Keratinocyte (primary cell): ENCODE results near the gene PCDHGC5. TPM values are rescaled to one million over a fixed set of nuclear protein-coding genes. Genes with fewer than 3 reads are reported as not detected.

Source experiments
- DNase-seq: peaks from one replicate; pipeline ENCODE4 v3.0.0-alpha.2; 2011; ENCODE audit warnings: low read depth, missing footprints, low spot score
- FAIRE-seq: peaks from 2 replicates; lab custom pipeline; 2011; peaks lifted over from hg19 to GRCh38; lab: Jason Lieb, UNC
- H2AFZ ChIP-seq: 2 replicates; pipeline ENCODE4 v1.6.0; 2012; ENCODE audit warnings: low read length, control low read depth, inconsistent platforms; ENCODE audit not compliant: control insufficient read depth
- H3K27ac ChIP-seq: 2 replicates; pipeline ENCODE4 v1.5.1; 2011; ENCODE audit warnings: low read length; ENCODE audit not compliant: control insufficient read depth, insufficient read depth
- H3K27me3 ChIP-seq: 3 replicates; pipeline ENCODE4 v1.6.0; 2011; ENCODE audit warnings: low read length; ENCODE audit not compliant: control insufficient read depth, insufficient read depth; ENCODE audit errors: extremely low read depth
- H3K36me3 ChIP-seq, 2 experiments: 2 replicates in 1 of 2; 3 replicates in 1 of 2; pipeline ENCODE4 v1.5.1; 2011; ENCODE audit warnings: low read length in 2 of 2, mild to moderate bottlenecking in 1 of 2; ENCODE audit not compliant: control insufficient read depth in 2 of 2, insufficient read depth in 2 of 2; ENCODE audit errors: extremely low read depth in 1 of 2
- H3K4me1 ChIP-seq: 3 replicates; pipeline ENCODE4 v1.5.1; 2011; ENCODE audit warnings: low read length; ENCODE audit not compliant: control insufficient read depth, insufficient read depth; ENCODE audit errors: extremely low read depth
- H3K4me2 ChIP-seq: 3 replicates; pipeline ENCODE4 v1.6.0; 2011; ENCODE audit warnings: low read depth, low read length; ENCODE audit not compliant: control insufficient read depth, insufficient read depth; ENCODE audit errors: extremely low read depth
- H3K4me3 ChIP-seq, 3 experiments: fragments of 200-600 bp in 1 of 3; sonication (generic) in 1 of 3; 2 replicates in 2 of 3; 3 replicates in 1 of 3; pipeline ENCODE4 v1.5.1; 2011 to 2016; ENCODE audit warnings: low read length in 3 of 3, mild to moderate bottlenecking in 3 of 3, control low read depth in 2 of 3, inconsistent platforms in 1 of 3, low read depth in 1 of 3, mixed read lengths in 1 of 3, mixed run types in 1 of 3, moderate library complexity in 1 of 3; ENCODE audit not compliant: control insufficient read depth in 2 of 3, insufficient read depth in 2 of 3; ENCODE audit errors: extremely low read depth in 1 of 3
- H3K79me2 ChIP-seq: 2 replicates; pipeline ENCODE4 v1.6.0; 2012; ENCODE audit warnings: low read length; ENCODE audit not compliant: control insufficient read depth, insufficient read depth
- H3K9ac ChIP-seq: 3 replicates; pipeline ENCODE4 v1.6.0; 2011; ENCODE audit warnings: low read length; ENCODE audit not compliant: control insufficient read depth, insufficient read depth; ENCODE audit errors: extremely low read depth
- H3K9me1 ChIP-seq: 3 replicates; pipeline ENCODE4 v1.6.0; 2011; ENCODE audit warnings: low read length; ENCODE audit not compliant: control insufficient read depth, insufficient read depth; ENCODE audit errors: extremely low read depth
- H3K9me3 ChIP-seq: 2 replicates; pipeline ENCODE4 v1.5.1; 2012; ENCODE audit warnings: low read depth, low read length; ENCODE audit not compliant: control insufficient read depth
- H4K20me1 ChIP-seq: 3 replicates; pipeline ENCODE4 v1.6.0; 2011; ENCODE audit warnings: low read length; ENCODE audit not compliant: control insufficient read depth, insufficient read depth; ENCODE audit errors: extremely low read depth
- EZH2 ChIP-seq: IDR thresholded peaks from one replicate; pipeline ENCODE4 v1.6.1; 2012; ENCODE audit warnings: inconsistent platforms, mild to moderate bottlenecking, low read length, moderate library complexity
- dilution Hi-C: fragments of 300-500 bp; cut with MboI; formaldehyde crosslinking; loops from one replicate; pipeline ENCODE4 v1.7.0; 2020; ENCODE audit warnings: low sequenced_read_pairs; ENCODE audit not compliant: extremely low pct_ligation_motif_present
- polyA plus RNA-seq, 5 experiments: library from polyadenylated mRNA; depleted of rRNA in 3 of 5; stranded (reverse) in 3 of 5; stranded (forward) in 1 of 5; unstranded in 1 of 5; fragments of >200 nt; gene quantifications; 1 replicate in 1 of 5; 2 replicates in 3 of 5; 3 replicates in 1 of 5; pipeline versions ENCODE4 v1.2.1 to v1.2.3, GENCODE V29; 2011 to 2012; ENCODE audit warnings: missing spikeins in 2 of 5, low read depth in 1 of 5, low replicate concordance in 1 of 5
- TF ChIP-seq, protein P1 (sequence below), 3 experiments: IDR thresholded peaks in 1 of 3; conservative IDR thresholded peaks in 1 of 3; optimal IDR thresholded peaks in 1 of 3; 2 replicates in 2 of 3; 3 replicates in 1 of 3; pipeline versions ENCODE3 to v1.5.1; 2011; ENCODE audit warnings: low read length in 3 of 3, mild to moderate bottlenecking in 3 of 3, moderate library complexity in 2 of 3, control low read depth in 1 of 3, inconsistent platforms in 1 of 3; ENCODE audit not compliant: insufficient read depth in 2 of 3; ENCODE audit errors: extremely low read depth in 1 of 3

PCDHGC5 gene
- polyA plus RNA-seq, 1 donor (not counting 4 experiments of a cell fraction or from before 2014, with no cell fraction given), result 0.77 TPM

DNA sequence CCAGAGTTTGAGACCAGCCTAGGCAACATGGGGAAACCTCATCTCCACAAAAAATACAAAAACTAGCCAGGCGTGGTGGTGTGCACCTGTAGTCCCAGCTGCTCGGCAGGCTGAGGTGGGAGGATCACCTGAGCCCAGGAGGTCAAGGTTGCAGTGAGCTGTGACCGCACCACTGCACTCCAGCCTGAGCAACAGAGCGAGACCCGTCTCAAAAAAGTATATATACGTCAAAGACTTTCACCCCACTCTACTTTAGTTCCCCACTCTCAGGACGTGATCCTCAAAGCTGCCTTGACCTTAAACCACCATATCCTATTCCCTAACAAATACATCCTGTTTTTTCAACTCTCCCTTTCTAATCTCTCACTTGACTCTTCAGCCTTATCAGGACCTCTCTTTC is 41.0 kb downstream of the PCDHGC5 start:
- TF ChIP-seq EZH2, result no peak
- TF ChIP-seq, protein P1, sequence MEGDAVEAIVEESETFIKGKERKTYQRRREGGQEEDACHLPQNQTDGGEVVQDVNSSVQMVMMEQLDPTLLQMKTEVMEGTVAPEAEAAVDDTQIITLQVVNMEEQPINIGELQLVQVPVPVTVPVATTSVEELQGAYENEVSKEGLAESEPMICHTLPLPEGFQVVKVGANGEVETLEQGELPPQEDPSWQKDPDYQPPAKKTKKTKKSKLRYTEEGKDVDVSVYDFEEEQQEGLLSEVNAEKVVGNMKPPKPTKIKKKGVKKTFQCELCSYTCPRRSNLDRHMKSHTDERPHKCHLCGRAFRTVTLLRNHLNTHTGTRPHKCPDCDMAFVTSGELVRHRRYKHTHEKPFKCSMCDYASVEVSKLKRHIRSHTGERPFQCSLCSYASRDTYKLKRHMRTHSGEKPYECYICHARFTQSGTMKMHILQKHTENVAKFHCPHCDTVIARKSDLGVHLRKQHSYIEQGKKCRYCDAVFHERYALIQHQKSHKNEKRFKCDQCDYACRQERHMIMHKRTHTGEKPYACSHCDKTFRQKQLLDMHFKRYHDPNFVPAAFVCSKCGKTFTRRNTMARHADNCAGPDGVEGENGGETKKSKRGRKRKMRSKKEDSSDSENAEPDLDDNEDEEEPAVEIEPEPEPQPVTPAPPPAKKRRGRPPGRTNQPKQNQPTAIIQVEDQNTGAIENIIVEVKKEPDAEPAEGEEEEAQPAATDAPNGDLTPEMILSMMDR (optimal IDR thresholded peaks at IDR 0.05 in 1 of 3, IDR thresholded peaks at IDR 0.05 in 1 of 3, conservative IDR thresholded peaks at IDR 0.05 in 1 of 3; ENCODE audit: extremely low read depth in 1 of 3, insufficient read depth in 2 of 3, low read length in 3 of 3), result no peak
- H3K9ac ChIP-seq, result no peak overlapping the region
- no peaks in the 10 kb centered on the region for H3K9me3 ChIP-seq
- no peak overlapping the region for H3K4me3 ChIP-seq
- no peaks in the 10 kb centered on the region for H3K79me2 ChIP-seq
- FAIRE-seq, result no peak
- no peaks in the 10 kb centered on the region for H3K27me3 ChIP-seq
- DNase-seq, result no peak
- no peaks in the 10 kb centered on the region for H4K20me1 ChIP-seq
- H3K27ac ChIP-seq, result no peak overlapping the region
- no peak overlapping the region for H3K4me2 ChIP-seq
- H3K4me1 ChIP-seq, result peaks cover 13% of the 10 kb centered on the region
- H3K9me1 ChIP-seq, result no peaks in the 10 kb centered on the region
- dilution Hi-C loops, result no loop called here
- H3K36me3 ChIP-seq, result peaks cover 18 to 40% of the 10 kb centered on the region in 2 experiments
- no peak overlapping the region for H2AFZ ChIP-seq

DNA sequence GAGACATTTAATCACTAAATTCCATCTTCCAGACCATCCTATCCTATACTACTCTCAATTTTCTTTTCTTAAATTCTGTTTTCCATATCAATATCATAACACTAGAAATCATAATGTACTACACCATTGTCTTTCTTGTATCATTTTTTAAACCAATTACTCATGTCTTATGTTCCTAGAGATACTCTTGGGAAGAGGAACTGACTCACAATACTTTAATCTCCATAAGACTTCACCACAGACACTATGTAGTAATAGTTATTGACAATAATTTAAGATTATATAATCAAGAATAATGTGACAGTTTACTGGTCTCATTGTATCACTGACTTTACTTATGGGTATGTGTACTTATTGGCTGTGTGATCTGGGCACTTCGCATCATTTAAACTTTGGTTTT is 43.8 kb downstream of the PCDHGC5 start:
- H4K20me1 ChIP-seq, result no peaks in the 10 kb centered on the region
- peaks cover 13% of the 10 kb centered on the region for H3K4me1 ChIP-seq
- DNase-seq (no peak), FAIRE-seq (no peak)
- no peak overlapping the region for H3K4me2 ChIP-seq
- no peak overlapping the region for H3K27ac ChIP-seq
- TF ChIP-seq, protein P1 (optimal IDR thresholded peaks at IDR 0.05 in 1 of 3, IDR thresholded peaks at IDR 0.05 in 1 of 3, conservative IDR thresholded peaks at IDR 0.05 in 1 of 3; ENCODE audit: extremely low read depth in 1 of 3, insufficient read depth in 2 of 3, low read length in 3 of 3), result no peak
- no peak for TF ChIP-seq EZH2
- H3K4me3 ChIP-seq, result no peak overlapping the region
- H3K9me1 ChIP-seq, result no peaks in the 10 kb centered on the region
- no peaks in the 10 kb centered on the region for H3K79me2 ChIP-seq
- dilution Hi-C loops, result no loop called here
- no peak overlapping the region for H3K9ac ChIP-seq
- H3K9me3 ChIP-seq, result no peaks in the 10 kb centered on the region
- H3K36me3 ChIP-seq, result peaks cover 12 to 18% of the 10 kb centered on the region in 2 experiments
- H3K27me3 ChIP-seq, result no peaks in the 10 kb centered on the region
- H2AFZ ChIP-seq, result no peak overlapping the region
